Heart right ventricle (tissue), 16 donors: Measurements from ENCODE around the gene STRIP1. TPM values are rescaled to one million over a fixed set of nuclear protein-coding genes. Genes with fewer than 3 reads are reported as not detected.
A peak's percentile ranks its signal among the peaks of the same experiment; 100 is the strongest.

Experiments
- ATAC-seq, 8 donors: fragments of 200-7000 bp; cut with Tn5 transposase; one replicate each; pipeline ENCODE4 v1.9.1; 2020; ENCODE audit warnings: mild to moderate bottlenecking in 8 of 8, moderate library complexity in 8 of 8, moderate number of reproducible peaks in 1 of 8
- DNase-seq, 2 donors: peaks; one replicate each; pipeline ENCODE4 v3.0.0-alpha.2; 2020
- H3K27ac ChIP-seq, 10 donors: fragments of 200-600 bp; sonication (generic) in 2 of 10; one replicate each; pipeline versions ENCODE4 v1.5.0 to v1.8.0; 2020 to 2022; ENCODE audit warnings: mild to moderate bottlenecking in 3 of 10
- H3K27me3 ChIP-seq, 7 donors: fragments of 200-600 bp; one replicate each; pipeline ENCODE4 v1.8.0; 2021 to 2022; ENCODE audit warnings: mild to moderate bottlenecking in 2 of 7
- H3K36me3 ChIP-seq, 9 donors: fragments of 200-600 bp; sonication (generic) in 1 of 9; one replicate each; pipeline versions ENCODE4 v1.5.0 to v1.8.0; 2020 to 2022; ENCODE audit warnings: mild to moderate bottlenecking in 2 of 9
- H3K4me1 ChIP-seq, 9 donors: fragments of 200-600 bp; sonication (generic) in 1 of 9; one replicate each; pipeline versions ENCODE4 v1.5.0 to v1.8.0; 2020 to 2022; ENCODE audit warnings: mild to moderate bottlenecking in 4 of 9
- H3K4me3 ChIP-seq, 10 donors: fragments of 200-600 bp; sonication (generic) in 2 of 10; one replicate each; pipeline versions ENCODE4 v1.5.0 to v1.8.0; 2020 to 2022; ENCODE audit warnings: mild to moderate bottlenecking in 7 of 10, moderate library complexity in 2 of 10
- H3K9me3 ChIP-seq, 11 donors: fragments of 200-600 bp in 10 of 11; sonication (generic) in 2 of 11; one replicate each; pipeline versions ENCODE4 v1.5.0 to v1.8.0; 2013 to 2022; ENCODE audit warnings: mild to moderate bottlenecking in 2 of 11, control low read depth in 1 of 11, moderate library complexity in 1 of 11
- WGBS, 2 donors: extraction: QIAGEN DNeasy Blood & Tissue Kit; methylation state at CpG; one replicate each; pipeline ENCODE4 v1.1.7; 2013; ENCODE audit warnings: inconsistent platforms in 1 of 2; 5-methylcytosine and 5-hydroxymethylcytosine counted together
- intact Hi-C, 10 donors: fragments of 100-400 bp; cut with DNase I; formaldehyde crosslinking; loops; one replicate each; pipeline versions ENCODE4 v1.11.1 to v1.14.2; 2022
- polyA plus RNA-seq, 2 donors: library from polyadenylated mRNA; stranded (reverse); fragments of 200-250 nt; gene quantifications; one replicate each; pipeline ENCODE4 v1.2.3, GENCODE V29; 2013
- total RNA-seq, 10 donors: library from RNA; stranded (reverse); fragmentation: NEBNext Ultra II Directional in 3 of 10; extraction: Animal tissue kit (Norgen Biotek cat#: 25700) in 3 of 10; gene quantifications; one replicate each; pipeline versions ENCODE4 v1.2.1 to v1.2.4, GENCODE V29; 2021 to 2023
- TF ChIP-seq, protein P1 (sequence below), 9 donors: fragments of 200-600 bp; sonication (generic) in 2 of 9; IDR thresholded peaks; one replicate each; pipeline versions ENCODE4 v1.5.0 to v1.8.0; 2021 to 2022; ENCODE audit warnings: antibody characterized with exemption in 9 of 9, mild to moderate bottlenecking in 5 of 9, moderate library complexity in 1 of 9
- donor health status: Arrhythmogenic right ventricular cardiomyopathy.
- donor health status: ischemic (EF 13 %, LVEDD 7.1; RV severe dilation, severe dysfunction).
- donor health status: healthy with polysubstance abuse.
- donor health status: DM: no; HTN: yes; CAD: no.
- donor health status: DM: no; HTN: no; CAD: no.
- donor health status: ischemic (EF 25% LVEDD 6.9; RV normal size, moderate dysfunction).
- donor health status: ischemic (EF 25% LVEDD 5.7; RV mildly dilated, moderate dysfunction).
- donor health status: healthy.
- donor health status: DM: yes; HTN: yes; CAD: no.
- donor health status: Ischemic cardiomyopathy.
- donor health status: ischemic (EF 35%, LVEDD 5.7; RV mildly dilated, moderate dysfunction).
- donor health status: nonischemic (EF 11% LVEDD 7.7; RV severe dilation, severe dysfunction).
- donor health status: DM: yes; HTN: yes; CAD: no.
- donor health status: PGD.
- donor health status: ischemic (EF 29% LVEDD 5.4; RV normal size, mild dysfunction).
- donor health status: nonischemic (EF 23%, LVEDD 6.1; RV moderate dilation, normal function).

STRIP1 gene
- total and polyA plus RNA-seq, 12 donors: 10.3 to 23.2 (median 18.5) TPM

DNA sequence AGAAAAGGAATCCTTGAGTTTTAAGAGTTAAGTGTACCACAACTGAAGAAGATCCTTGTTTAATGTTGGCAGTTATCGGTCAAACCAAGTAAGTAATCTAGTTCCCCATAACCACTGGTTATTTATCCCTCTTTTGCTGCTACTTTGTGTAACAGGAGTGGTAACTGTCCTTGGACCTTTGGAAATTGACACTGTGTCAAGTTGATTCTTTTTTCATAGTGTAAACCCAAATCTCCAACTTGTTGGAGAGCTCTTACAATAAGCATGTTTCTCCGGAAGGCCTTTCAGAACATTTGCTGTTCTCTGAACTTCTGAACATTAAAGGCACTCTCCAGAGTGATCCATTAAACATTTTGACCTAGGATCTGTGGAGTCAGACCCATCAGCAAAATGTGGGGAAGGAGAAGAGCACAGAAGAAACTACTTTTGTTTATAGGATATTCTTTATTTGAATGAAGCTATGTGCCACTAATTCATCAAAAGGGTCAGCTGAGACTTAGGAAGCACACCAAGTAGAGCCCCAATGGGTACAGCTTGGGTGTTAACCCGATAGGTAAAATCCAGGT lies 46.0 kb upstream of the STRIP1 start:
- peak overlapping the region in 1 of 10 donors; percentile 6 for H3K27ac ChIP-seq
- no peaks in the 10 kb centered on the region for H3K9me3 ChIP-seq
- intact Hi-C loops: loop anchor here in 6 of 10 donors (5.0 to 10.0 kb wide), 5 partner anchors 331 to 444 kb away; partner anchors contain the start of genes GNAI3 (in 3 of the 6) and GSTM4 (in 2 of the 6)
- DNase-seq (no peak), ATAC-seq (no peak)
- H3K4me1 ChIP-seq: peaks cover 3 to 89% (median 64%) of the 10 kb centered on the region in 9 donors
- H3K36me3 ChIP-seq: peaks cover 0 to 28% (median 0%) of the 10 kb centered on the region in 9 donors
- H3K27me3 ChIP-seq: no peaks in the 10 kb centered on the region
- 91 to 96% methylated on average over 3 of the region's 3 CpGs for WGBS, 2 donors
- TF ChIP-seq, protein P1, sequence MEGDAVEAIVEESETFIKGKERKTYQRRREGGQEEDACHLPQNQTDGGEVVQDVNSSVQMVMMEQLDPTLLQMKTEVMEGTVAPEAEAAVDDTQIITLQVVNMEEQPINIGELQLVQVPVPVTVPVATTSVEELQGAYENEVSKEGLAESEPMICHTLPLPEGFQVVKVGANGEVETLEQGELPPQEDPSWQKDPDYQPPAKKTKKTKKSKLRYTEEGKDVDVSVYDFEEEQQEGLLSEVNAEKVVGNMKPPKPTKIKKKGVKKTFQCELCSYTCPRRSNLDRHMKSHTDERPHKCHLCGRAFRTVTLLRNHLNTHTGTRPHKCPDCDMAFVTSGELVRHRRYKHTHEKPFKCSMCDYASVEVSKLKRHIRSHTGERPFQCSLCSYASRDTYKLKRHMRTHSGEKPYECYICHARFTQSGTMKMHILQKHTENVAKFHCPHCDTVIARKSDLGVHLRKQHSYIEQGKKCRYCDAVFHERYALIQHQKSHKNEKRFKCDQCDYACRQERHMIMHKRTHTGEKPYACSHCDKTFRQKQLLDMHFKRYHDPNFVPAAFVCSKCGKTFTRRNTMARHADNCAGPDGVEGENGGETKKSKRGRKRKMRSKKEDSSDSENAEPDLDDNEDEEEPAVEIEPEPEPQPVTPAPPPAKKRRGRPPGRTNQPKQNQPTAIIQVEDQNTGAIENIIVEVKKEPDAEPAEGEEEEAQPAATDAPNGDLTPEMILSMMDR (IDR thresholded peaks at IDR 0.05): no peak
- no peak overlapping the region for H3K4me3 ChIP-seq

DNA sequence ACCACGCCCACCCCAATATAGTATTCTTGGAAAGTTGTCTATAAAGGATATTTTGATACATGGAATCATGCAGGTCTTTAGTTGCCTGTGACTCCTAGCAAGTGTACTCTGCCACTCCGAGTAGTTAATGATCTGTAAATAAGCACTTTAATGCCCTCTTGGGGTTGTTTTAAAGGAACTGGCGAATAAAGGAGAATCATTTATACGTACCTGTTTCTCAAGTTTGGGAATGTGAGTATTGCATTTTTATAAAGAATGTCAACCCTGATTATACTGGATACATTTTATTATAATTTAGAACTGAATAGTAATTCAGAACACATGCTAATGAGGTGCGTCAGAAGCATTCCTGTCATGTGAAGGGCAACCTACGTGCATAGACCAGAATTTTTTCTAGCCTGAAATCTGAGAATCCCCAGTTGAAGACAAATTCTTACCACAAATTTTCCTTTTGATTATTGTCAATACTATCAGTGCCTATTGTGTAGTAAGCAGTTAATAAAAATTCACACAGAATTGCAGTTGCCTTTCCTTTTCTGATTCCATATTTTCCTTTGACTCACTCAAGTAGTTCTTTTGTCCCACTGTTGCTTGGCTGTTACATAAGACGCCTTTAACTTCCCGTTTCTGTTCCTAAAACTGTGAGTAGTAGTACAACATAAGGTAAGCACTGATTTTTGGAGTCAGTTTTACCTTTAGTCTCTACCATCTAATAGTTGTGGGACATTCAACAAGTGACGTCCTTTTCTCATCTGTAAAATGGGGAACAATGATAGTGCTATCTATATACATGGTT lies 44.7 kb upstream of the STRIP1 start:
- Histone ChIP-seq H3K4me1 (peaks cover 3 to 93% (median 59%) of the 10 kb centered on the region in 9 donors), H3K27ac (peak overlapping the region in 2 of 10 donors; percentile 20 to 45), H3K36me3 (peaks cover 0 to 29% (median 0%) of the 10 kb centered on the region in 9 donors), H3K27me3 (no peaks in the 10 kb centered on the region), H3K9me3 (no peaks in the 10 kb centered on the region), H3K4me3 (no peak overlapping the region)
- WGBS, 2 donors: 81 to 83% methylated on average over 9 of the region's 9 CpGs
- ATAC-seq: no peak
- DNase-seq: no peak
- TF ChIP-seq, protein P1 (IDR thresholded peaks at IDR 0.05): no peak
- intact Hi-C loops: loop anchor here in 6 of 10 donors (5.0 to 10.0 kb wide), 5 partner anchors 332 to 445 kb away; partner anchors contain the start of genes GNAI3 (in 3 of the 6) and GSTM4 (in 2 of the 6)

DNA sequence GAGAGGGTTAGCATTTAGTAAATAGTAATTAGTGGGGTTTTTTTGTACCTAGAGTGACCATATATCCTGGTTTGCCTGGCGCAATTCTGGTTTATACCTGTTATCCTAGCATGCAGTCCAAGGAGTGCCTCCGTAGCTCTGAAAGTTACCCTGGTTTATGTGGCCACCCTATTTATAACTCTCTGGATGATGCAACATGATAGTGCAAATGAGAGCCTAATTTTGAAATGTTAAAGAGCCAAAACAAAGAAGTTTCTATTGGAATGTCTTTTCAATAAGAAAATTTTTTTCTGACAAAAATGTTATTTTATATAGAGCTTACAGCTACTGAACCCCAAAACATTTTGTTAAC lies 44.1 kb upstream of the STRIP1 start:
- intact Hi-C loops: no loop called here
- TF ChIP-seq, protein P1 (IDR thresholded peaks at IDR 0.05): no peak
- peak in 5 of 8 donors; percentile 47 to 65 (median 60) for ATAC-seq
- Histone ChIP-seq H3K36me3 (peaks cover 0 to 35% (median 0%) of the 10 kb centered on the region in 9 donors), H3K9me3 (no peaks in the 10 kb centered on the region), H3K27me3 (no peaks in the 10 kb centered on the region), H3K27ac (peak overlapping the region in 2 of 10 donors; percentile 20 to 45), H3K4me3 (no peak overlapping the region), H3K4me1 (peaks cover 3 to 99% (median 58%) of the 10 kb centered on the region in 9 donors)
- DNase-seq: no peak
- WGBS, 2 donors: 71 to 72% methylated on average over 2 of the region's 2 CpGs

DNA sequence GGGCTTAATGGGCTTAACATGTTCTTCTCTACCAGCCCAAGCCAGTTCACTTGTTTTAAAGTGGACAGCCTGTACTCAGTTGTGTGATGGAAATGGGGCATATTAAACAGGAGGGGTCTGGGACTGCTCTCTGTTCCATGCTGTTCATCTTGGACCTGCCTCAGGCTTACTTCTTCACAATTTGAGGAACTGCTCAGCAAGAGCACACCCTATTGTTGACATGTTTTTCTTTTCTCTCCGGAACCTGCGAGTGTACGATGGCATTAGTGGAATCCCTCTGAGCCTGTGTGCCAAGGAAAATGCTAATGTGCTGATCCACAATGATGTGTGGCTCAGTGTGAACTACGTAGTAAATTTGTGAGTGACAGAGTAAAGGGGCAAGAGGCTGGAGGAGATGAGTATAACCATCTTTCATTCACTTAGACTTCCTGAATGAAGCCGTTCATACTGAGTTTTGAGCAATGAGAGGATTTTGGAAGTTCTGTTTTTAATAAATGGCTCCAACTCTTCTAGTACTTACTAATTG lies 43.0 kb upstream of the STRIP1 start:
- DNase-seq: no peak
- Histone ChIP-seq H3K36me3 (peaks cover 0 to 47% (median 0%) of the 10 kb centered on the region in 9 donors), H3K4me1 (peaks cover 3 to 91% (median 53%) of the 10 kb centered on the region in 9 donors), H3K4me3 (no peak overlapping the region), H3K9me3 (no peaks in the 10 kb centered on the region), H3K27me3 (no peaks in the 10 kb centered on the region), H3K27ac (no peak overlapping the region)
- WGBS, 2 donors: 63 to 80% methylated on average over 5 of the region's 5 CpGs
- peak in 2 of 8 donors; percentile 19 to 27 for ATAC-seq
- TF ChIP-seq, protein P1 (IDR thresholded peaks at IDR 0.05): no peak
- intact Hi-C loops: no loop called here
